GM19099 (cell line): Measurements from ENCODE around the gene PDZD7.
A peak's percentile ranks its signal among the peaks of the same experiment; 100 is the strongest.

Experiments used
- POLR2A ChIP-seq: IDR thresholded peaks from 3 replicates; pipeline ENCODE4 v1.6.1; 2011; ENCODE audit warnings: low read depth; ENCODE audit not compliant: insufficient read length; ENCODE audit errors: extremely low read depth

Gene PDZD7

DNA sequence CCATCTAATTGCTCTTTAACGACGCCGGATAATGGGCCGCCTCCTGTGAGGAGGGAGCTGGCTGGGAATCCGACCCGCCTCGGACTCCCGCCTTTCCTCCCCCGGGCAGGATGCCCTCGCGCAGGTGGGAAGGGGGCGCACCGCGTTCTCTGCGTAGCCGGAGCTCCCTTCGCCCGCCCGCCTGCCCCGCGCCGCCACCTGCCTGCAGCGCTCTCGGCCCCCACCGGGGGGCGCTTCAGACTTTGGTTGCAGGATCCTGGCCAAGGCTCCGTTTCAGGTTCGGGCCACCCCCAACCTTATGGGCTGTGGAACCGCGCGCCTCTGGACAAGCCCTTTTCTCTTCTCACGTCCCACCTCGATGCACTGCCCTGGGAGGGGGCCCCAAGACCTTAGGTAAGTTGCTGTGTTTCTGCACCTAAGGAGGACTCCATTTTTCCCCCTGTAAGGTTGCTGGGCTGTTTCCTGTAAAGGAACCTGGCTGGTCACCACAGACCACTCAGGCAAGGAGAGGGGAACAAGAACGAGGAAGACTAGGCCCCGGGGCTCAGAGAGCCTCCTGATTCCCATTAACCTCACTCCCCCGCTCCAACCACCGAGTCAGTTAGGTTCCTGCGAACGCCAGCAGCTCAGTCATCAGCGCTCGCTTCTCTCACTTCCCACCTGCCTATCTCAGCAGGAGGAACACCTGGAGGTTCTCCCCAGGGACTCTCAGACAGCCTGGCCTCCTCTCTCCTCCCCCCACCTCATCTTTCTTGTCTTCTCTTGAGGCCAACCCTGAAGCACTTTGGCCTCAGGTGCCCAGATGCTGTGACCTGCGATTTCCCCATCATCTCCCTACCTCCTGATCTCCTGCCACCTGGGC lies 19.5 kb upstream of the PDZD7 start:
- no peak for TF ChIP-seq POLR2A

- no peak for TF ChIP-seq POLR2A
Observed at GRCh38 chr10:101047961-101048892, 17.3 kb upstream of the PDZD7 start.

DNA sequence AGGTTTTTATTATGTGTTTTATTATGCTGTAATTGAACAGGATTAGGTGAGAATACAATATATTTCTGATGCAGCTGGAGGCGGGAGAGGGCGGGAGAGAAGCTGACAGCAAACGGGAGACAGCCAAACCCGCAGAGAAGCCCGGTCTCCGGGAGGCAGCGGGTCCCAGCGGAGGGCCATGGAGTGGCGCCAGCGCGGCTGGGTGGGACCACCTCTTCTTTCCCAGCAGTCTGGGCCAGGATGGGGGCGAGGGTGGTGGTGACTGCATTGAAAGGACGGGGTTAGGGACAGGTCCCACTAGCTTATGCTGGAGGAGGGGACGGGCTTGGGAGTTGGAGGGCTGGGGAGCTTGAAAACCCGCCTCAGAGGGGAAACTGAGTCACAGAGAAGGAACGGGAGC lies 16.3 kb upstream of the PDZD7 start:
- no peak for TF ChIP-seq POLR2A

DNA sequence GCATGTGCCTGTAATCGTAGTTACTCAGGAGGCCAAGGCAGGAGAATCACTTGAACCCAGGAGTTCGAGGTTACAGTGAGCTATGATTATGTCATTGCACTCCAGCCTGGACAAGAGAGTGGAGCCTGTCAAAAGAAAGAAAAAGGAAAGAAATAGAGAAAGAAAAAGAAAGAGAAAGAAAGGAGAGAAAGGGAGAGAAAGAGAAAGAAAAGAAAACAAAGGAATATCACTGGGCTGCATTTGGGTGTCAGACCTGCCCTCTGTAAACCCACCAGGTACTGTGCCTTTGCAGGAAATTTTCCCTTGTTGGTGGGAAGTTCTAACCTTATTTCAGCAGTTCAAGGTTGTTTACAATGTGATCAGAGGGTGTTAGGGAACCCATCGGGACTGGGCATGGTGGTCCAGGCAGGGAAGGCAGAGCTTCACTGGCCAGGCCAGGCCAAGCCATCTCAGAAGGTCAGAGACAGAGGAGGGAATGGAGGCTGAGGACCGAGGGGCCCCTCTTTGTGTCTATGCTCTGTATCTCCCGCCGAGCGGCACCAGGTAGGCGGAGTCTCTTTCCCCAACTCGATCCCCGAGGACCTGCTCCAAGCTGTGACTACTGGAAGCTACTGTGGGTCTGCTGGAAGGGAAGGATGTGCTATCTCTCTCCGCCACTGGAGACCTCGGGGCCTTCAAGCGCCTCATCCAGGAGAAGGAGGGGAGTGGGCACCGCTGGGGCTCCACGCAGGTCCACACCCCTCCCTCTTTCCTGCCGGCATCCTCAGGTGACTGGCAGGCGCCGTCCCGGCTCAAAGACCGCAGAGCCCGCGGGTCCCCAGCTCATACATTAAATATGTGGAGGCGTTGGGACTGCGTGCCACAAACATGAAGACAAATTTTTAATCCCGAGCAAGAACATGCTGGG lies 15.7 kb upstream of the PDZD7 start:
- no peak for TF ChIP-seq POLR2A

DNA sequence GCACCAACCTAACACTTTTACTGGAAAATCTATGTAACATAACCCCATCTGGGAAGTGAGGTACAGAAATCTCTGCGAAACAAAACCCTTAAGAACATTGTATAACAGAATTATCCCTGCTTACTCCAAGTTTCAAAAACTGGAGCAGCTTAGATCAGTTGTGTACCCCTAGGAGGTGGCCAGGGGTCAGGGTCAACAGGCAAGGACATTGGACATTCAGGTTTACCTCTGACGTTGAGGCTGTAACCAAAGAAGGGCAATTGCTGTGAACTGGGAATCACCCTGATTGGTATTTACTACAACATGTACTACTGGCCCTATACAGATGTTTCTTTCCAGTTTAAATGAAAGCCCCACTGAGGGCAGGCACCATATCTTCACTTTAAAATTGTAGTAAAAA lies 13.2 kb upstream of the PDZD7 start:
- no peak for TF ChIP-seq POLR2A

DNA sequence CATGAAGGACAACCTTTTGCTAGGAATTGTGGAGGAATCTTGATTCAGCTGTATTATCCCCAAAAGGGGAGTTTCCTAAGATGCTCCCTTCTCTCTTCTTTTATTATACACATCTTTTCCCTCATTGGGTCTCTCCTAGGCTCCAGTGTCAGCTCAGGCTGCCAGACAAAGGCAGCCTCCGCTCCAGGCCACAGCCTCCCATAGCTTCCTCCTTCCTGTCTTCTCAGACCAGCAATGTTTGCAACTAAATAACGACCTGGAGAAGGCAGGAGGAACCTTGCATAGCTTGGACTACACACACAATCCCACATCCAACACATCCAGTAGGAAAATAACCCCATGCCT lies 12.4 kb upstream of the PDZD7 start:
- TF ChIP-seq POLR2A: no peak

- TF ChIP-seq POLR2A: peak; percentile 69
Observed at GRCh38 chr10:101042667-101043362, 11.9 kb upstream of the PDZD7 start.

DNA sequence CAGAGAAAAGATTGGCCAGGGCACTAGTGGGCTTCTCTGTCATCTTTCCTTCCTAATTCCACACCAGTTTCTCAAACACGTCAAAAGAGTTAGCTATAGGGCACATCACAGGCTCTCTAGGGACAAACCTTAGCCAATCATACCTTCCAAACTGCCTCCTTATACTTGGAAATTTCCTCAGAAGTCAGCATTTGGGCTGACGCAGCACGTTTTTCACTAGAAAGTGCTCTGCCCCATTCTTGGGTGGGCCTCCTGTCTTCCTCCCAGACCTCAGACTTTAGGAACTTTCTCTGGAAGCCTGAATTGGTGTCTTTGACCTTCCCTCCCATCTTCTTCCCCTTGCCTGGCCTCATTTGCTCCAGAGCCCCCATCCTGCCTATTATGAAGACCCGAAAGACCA lies 11.2 kb upstream of the PDZD7 start:
- no peak for TF ChIP-seq POLR2A

DNA sequence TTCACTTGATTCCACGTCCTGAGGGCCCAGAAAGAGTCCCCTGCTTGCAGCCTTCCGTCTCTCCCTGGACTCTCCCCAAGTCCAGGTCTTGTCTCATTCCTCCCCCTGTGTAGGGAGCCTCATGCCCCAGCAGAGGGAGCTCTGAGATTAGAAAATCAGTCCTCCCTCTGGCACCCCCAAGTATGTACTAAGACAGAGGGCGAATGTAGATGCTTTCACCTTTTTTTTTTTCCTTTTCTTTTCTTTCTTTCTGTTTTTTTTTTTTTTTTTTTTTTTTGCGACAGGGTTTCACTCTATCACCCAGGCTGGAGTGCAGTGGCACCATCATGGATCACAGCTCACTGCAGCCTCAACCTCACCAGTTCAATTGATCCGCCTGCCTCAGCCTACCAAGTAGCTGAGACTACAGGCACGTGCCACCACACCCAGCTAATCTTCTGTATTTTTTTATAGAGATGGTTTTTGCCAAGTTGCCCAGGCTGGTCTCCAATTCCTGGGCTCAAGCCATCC lies 10.4 kb upstream of the PDZD7 start:
- no peak for TF ChIP-seq POLR2A

DNA sequence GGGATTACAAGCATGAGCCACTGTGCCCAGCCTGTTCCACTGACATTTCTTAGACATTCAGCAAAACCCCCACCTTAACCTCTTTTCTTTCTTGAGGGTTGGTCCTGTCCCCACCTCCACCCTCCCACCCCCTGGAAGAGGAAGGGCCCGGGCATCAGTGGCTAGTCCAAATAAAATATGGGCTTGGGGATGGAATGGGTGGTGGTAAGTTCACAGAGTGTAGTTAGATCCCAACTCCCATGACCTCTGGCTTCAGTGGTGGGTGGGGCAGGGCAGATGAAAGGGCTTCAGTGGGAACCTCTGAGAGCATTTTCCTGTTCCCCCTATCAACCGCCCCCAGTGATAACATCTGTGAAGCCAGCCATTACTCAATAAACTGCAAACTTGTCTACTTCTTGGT lies 9.9 kb upstream of the PDZD7 start:
- no peak for TF ChIP-seq POLR2A

- TF ChIP-seq POLR2A: no peak
Observed at GRCh38 chr10:101040061-101040460, 9.1 kb upstream of the PDZD7 start.

DNA sequence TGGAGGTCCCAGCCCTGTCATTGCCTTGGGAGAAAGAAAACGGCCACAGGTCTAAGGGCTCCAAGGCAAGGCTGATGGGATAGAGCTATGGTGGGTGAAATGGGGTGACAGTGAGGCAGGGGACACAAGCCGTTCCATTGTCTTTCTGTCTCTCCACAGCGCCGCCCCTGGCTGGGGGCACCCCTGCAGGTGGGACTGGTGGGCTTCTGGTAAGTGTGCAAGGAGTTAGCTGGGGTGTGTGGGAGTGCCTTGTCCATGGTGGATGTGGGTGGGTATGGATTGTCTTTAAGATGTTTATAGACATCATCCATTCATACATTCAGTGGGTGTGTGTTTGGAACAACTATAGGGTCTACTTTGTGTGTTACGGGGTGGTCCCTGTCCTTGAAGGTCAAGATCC lies 7.6 kb upstream of the PDZD7 start:
- TF ChIP-seq POLR2A: no peak

- TF ChIP-seq POLR2A: no peak
Observed at GRCh38 chr10:101036726-101037125, 5.8 kb upstream of the PDZD7 start.
